GM19397 (cell line): ENCODE measurements around the gene LRMDA.

ENCODE experiments used
- ATAC-seq: cut with Tn5 transposase; IDR thresholded peaks from one replicate; pipeline ENCODE4 v1.9.1; 2021; ENCODE audit warnings: mild to moderate bottlenecking, moderate library complexity; ENCODE audit not compliant: unreplicated experiment

Gene LRMDA

DNA sequence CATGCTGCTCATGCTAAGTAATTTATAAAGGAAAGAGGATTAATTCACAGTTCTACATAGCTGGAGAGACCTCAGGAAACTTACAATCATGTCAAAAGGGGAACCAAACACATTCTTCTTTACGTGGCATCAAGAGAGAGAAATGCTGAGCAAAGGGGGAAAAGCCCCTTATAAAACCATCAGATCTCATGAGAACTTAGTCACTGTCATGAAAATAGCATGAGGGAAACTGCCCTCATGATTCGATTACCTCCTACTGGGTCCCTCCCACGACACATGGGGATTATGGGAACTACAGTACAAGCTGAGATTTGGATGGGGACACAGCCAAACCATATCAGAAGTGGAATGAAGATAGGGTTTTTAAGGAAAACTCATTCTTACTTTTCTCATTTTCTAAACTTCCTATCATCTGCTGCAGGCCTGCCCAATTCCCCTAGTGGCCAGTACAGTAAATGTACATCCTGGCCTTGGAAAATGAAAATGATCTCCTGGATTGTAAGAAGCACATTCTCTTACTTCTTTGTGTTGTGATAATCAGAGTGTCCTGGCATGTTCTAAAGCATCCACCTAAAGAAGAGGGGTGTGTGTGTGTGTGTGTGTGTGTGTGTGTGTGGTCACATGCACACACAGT, 421.5 kb downstream of the LRMDA start:
- no peak for ATAC-seq

DNA sequence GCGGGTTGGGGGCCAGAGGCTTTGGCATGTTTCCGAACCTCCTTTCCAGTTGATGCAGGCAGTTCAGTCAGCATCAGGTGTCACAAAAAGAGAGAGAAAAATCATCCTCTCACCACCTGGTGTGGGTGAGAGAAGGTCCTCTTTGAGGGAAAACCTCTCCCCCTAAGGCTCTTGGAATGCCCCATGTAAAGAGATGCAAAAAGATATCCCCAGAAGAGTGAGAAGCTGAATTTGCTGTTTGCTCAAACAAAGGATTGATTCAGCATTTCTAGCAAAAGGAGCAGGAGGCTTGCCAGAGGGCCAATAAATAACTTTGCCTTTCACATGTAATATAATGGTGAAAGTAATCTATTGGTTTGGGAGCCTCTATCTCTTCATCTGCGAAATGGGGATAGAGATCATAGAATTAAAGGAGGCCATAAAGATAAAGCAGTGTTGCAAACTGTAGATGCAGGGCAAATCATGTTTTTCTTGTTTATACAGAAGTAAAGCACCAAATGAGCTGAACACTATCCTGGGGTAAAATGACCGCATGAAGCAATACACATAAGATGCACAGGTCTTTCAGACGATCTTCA, 425.9 kb downstream of the LRMDA start:
- ATAC-seq: no peak

DNA sequence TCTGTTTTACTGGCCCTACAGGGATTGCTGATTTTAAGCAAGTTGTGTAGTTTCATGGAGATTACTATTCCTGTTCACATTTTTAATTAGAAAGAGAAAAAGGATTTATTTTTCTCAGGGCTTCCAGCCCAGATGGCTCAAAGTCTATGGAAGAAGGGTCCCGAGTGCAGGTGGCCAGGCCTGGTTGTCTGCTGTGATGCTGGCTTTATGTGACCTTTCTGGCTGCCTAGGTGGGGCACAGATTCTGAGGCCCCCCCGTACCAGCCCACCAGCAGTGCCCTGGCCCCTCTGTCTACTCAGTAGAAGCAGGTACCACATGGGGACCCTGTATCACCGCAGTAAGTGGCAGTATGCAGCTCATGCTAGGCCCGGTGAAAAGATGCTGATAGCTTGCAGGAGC, 426.5 kb downstream of the LRMDA start:
- ATAC-seq: no peak

DNA sequence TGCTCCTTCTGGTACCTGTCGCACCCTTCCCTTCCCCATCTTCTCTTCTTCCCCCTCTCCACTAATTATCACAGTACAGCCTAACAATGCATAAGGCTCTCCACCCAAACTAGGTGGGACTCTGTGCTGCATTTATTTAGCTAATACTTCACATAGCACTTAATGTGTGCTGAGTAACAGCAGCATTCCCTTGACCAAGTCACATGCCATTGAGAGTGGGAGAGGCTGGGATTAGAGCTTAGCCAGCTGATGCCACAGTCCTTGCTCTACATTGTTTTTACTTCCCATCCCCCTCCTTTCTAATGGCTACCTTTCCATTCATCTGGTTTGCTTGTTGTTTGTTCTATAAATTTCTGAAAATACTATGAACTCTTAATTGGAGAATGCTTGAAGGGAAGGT, 426.9 kb downstream of the LRMDA start:
- no peak for ATAC-seq

DNA sequence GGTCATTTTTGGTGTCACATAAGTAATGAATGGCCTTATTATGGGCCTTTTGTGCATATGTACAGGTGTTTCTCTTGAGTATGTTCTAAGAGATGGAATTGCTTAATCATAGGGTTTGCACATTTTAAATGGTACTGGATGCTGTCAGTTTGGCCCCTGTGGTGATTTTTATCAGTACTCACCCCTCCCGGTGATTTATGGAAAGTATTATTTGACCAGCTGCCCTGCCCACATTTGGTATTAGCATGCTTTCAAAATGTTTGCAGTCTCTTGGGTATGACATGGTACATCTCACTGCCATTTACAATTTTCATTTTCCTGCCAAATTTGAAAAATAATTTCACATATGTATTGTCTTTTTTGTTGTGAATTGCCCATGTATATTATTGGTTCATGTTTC, 427.7 kb downstream of the LRMDA start:
- no peak for ATAC-seq

DNA sequence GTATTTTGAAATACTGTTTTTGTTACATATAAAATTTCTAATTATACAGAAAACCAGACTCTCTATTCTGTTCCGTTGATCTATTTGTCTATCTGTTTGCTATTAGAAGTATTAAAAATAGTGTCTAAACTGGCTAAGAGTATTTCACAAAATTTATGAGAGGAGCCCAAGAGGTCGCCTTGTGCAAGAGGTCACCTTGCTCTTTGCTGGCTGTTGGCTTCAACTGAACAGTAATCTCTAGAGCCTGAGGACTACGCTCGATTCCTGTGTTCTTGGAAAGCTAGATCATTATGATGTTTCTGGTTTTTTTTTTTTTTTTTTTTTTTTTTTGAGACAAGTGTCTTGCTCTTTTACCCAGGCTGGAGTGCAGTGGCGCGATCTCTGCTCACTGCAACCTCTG, 428.6 kb downstream of the LRMDA start:
- no peak for ATAC-seq

DNA sequence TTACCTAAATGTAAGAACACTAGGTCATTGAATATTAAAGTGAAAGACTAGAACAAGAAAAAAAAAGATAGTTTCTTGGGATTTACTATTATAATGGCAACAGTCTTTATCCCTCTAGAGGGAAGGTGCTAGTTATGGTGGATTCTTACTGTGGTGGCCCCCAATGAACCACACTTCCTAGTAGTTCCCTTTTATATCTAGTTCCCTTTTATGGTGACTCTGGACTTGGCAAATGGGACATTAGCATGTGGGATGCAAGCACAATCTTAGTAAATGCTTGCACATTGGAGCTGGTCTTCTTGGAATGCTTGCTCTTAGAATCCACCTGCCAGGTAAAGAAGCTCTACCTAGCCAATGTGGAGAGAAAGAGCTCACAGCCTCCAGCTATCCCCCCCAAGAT, 430.2 kb downstream of the LRMDA start:
- ATAC-seq: no peak

DNA sequence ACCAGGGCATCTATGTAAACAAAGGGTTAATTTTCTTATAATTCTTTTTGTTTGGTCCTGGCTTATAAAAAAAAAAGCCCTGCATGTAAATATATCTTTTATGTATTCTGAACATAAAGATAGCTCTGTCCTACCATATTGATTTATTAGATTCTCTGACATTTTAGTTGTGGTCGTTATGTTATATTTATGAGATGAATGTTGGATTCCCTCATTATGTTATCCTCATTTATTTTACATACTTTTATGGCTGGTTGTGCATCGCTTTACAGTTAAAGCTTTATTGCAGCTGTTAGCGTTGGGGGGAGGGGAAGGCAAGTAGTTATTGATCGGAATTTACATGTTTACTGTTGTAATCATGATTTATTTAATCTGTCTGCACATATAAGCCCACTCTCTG, 431.5 kb downstream of the LRMDA start:
- no peak for ATAC-seq

DNA sequence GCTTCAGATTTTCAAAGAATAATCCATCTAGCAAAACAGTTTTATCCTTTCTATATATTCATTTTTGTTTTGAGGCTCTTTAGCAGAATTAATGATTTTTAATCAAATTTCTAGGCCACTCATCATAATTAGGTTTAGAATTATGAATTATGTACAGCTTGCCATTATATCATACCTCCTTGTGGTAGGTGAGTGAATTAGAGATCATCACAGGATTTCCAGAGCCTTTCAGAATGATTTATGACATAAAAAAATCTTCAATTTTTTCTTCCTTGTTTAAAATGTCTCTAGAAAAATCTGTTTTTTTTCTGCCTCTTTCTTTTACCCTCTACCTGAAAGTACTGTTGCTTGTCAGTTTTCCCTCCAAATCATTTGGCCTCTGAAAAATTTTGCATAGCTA, 433.3 kb downstream of the LRMDA start:
- ATAC-seq: no peak

DNA sequence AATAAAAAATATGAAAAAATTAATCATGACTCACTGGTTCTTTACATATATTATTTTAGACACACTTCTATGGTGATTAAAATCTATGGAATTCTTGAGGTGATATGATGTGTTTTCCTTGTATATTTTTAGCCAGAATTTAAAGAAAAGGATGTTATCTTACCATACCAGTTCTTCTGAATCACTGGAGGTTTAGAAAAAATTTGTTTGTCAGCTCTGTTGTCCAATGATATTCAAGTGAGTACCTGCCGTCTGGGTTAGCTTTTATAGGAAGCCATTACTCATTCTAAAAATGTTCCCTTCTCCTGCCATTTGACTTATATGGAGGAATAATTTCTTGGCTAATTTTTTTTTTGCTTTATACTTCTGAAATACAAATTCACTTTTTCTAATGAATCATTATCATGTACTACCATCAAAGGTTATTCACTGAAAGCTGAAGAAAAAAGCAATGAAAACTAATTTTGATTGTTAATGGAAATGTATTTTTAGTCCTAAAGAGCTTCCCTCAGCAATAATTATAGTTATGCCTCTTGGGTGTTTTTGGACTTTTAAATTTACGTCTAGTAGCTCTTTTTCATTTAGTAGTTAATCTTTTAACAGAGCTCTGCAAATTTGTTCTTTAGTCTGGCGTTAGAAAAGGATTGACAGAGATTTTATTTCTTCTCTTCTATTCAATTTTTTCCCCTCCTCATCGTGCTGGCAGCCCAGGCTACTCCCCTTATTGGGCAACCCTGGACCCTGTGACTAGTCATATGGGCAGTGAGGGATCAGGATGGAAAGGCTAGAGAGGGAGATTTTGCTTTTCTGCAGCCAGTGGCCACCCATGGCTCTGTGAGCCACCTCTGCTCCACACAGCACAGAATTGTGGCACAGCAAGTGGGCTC, 434.2 kb downstream of the LRMDA start:
- no peak for ATAC-seq

DNA sequence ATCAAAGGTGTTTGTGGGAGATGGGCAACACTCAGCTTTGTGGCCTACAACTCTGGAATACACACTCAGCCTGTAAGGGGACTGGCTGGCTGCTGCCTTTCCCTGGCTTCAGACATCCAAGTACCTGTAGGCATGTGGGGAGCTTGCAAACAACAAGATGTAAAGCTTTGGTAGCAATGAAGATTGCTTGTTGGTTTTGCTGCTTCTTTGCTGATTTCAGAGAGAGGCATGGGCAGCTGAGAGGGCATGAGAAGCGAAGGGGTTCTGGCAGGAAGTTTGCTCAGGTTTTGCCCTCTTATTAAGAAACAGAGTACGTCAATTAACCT, 434.8 kb downstream of the LRMDA start:
- no peak for ATAC-seq

DNA sequence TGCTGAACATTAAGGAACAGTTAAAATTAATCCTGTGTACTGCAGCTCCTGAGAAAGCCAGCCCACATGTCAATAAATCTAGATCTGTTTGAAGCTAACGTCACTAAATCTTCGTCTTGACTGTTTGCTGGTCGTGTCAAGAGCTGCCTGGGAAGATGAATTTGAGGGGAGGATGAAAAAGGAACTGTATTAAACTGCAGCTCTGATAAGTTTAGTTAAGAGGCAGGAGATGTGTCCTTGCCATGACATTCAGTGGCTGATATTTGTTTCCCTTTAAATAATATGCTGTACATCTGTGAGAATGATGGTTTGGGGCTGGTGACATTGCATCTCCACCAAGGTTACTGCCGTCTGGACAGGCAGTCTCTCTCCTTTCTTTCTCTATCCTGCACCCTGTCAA, 435.3 kb downstream of the LRMDA start:
- ATAC-seq: no peak

DNA sequence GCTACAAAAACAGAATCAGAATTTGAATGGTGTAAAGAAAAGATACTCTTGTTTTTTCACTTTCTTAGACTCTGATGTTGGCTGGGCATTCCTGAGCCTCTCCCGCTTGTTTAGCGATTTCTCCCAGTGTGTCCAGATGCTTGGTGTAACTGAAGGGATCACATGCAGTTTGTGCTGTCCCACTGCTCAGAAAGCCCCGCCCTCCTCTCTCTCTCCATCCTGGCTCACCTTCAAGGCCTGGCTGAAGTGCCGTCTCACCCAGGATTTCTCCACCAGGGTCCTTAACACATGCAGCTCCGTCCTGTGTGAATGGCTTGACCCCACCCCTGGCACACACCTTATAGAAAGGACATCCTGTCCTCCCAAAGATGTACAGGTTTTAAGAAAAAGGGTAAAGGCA, 437.1 kb downstream of the LRMDA start:
- ATAC-seq: no peak

DNA sequence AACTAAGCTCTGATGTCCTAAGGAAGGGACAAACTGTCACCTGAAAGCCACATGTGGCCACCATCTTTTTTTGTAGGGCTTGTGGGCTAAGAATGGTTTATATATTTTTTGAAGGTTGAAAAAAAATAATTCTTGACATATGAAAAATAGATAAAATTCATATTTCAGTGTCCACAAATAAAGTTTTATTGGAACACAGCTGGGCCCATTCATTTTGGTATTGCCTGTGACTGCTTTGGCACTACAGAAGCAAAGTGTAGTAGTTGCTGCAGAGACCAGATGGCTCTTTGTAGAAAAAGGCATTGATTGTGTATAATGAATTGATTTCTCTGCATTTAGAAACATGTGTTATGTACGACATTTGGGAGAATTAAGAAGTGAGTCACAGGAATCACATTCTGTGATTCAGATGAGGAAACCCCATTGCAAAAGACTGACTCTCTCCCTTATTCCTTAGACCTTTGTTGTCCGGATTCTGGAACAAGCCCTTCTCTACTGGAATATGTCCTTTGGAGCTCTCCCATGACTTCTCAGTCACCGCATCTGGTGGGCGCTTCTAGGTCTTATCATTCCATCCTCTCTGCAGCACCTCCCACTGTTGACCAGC, 438.7 kb downstream of the LRMDA start:
- no peak for ATAC-seq

DNA sequence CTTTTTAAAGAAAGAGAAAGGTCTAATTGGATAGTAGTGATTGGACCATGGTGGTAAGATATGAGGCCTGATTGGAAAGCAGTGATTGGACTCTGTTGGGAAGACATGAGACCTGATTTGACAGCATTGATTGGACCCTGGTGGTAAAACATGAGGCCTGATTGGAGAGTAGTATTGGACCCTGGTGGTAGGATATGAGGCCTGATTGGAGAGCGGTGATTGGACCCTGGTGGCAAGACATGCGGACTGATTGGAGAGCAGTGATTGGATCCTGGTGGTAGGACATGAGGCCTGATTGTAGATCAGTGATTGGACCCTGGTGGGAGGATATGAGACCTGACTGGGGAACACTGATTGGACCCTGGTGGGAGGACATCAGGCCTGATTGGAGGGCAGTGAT, 444.3 kb downstream of the LRMDA start:
- no peak for ATAC-seq

DNA sequence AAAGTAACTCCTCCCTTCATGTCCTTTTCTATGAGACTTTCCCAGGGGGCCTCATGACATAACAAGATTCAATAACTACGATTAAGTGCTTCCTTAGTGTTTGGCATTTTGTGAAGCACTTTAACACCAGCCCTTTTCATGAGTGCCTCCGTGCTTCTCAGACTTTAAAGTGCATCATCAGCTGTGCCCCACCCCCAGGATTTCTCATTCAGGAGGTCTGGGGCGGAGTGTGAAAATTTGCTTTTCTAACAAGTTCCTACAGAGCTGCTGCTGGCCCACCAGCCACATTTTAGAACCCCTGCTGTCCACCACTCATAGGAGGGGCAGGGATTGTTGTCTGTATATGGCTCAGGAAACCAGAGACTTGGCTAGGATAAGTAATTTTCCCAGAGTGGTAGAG, 445.3 kb downstream of the LRMDA start:
- ATAC-seq: no peak

DNA sequence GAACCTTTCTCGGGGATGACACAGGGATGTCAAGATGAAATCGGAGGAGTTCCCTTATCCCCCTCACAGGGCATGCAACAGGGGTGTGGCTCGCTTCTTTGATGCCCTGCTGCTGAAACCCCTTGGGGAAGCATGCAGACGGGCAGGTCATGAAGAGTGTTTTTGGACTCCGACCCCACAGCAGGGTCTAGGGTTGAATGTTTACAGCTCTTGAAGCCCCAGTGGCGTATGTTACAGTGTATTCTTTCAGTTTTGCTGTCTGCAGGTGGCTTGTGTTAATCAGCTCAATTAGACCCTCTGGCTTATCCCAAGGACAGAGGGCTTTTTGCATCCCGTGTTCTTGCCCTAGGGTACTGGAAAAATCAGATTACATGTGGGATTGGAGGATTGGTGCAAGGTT, 446.5 kb downstream of the LRMDA start:
- ATAC-seq: no peak

DNA sequence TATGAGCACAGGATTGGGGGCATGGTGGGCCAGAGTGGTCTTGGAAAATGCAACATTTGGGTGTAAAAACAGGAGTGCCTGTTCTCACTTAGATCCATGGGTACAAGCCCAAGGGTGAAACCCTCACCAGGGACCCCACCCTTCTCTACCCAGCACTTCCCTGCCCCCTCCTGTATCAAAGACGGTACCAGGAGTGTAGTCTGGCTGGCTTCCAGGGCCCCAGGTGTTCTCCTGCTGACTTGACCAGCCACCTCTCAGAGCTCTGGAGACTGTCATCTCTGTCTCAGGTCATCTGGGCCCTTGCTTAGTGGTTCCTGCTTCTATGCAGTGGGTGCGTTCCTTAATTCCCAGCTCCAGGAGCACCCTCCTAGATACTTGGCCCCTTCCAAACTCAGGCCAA, 447.2 kb downstream of the LRMDA start:
- no peak for ATAC-seq

DNA sequence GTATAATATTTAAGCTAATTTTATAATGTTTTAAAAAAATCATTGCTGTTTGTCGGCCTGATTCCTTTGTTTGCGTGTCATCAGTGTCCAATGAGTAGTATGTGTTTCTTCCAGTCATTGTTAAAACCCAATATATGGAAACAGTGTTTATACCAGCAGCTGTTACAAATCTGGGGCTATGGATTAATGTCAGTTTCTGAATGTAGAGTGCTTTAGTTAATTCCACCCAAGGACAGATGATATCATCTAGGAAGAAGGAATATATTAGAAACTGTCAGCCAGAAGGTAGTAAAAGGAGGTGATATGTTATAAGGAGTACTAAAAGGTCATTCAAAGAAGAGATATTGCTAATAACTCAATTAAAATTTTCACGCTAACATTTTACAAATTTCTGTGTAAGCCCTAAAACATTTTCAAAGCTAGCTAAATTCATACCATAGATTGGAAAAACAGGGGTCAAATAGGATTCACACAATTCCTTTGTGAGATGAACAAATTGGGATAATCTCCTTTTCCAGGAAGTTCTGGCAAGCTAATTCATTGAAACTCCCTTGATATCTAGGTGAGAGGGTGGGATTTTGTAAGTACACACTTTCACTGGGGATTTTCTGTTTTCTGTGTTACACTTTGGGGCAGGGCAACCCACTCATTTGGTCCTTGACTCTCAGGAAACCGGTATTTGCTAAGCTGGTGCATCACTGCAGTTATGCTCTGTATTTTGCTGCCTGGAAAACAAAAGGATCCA, 448.8 kb downstream of the LRMDA start:
- no peak for ATAC-seq

DNA sequence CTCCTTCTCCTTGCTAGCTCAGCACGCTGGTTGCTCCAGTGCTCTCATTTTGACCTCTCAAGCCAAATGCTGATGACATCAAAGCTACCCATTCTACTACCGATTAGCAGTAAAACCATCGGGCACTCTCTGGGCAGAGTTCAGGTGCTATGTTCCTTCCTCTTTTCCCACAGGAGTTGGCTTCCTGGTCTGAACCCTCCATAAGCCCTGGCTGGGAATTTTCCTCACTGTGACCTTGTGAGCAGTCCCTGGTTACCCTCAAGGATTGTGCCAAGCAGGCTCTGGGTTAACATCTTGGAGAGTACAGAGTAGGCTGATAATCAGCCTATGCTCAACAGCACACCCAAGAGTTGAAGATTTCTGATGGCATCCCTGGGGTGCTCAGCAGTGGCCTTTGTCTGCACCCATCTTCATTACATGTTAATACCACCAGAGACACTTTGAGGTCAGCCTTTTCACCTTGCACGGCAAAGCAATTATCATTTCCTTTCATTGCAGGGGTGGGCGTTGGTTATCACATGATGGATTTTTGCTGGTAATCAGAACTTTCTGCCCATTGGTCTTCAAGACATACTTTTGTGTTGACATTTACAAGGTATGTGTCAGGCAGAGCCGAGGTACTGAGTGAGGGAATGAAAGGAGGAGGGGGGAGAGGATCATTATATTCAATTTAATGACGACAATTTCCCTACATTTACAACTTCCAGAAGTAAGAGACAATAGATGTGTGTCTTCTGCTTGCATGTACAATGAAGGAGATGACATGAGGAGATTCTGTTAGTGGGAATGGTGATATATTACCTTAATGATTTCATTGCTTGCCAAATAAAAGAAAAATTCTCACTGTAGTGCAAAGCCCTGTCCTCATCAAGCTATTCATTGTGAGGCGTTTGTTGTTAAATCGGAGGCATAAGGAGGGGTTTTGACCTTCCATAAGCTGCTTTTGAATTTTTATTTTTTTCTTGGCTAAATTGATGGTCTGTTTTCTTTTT, 452.0 kb downstream of the LRMDA start:
- no peak for ATAC-seq
